ENCODE data around the gene PLET1. TPM values are rescaled to one million over a fixed set of nuclear protein-coding genes. Genes with fewer than 3 reads are reported as not detected.
"Not testable (repeated sequence)": the region's sequence is repeated elsewhere in the genome, so short reads cannot be mapped to it uniquely, and the experiment has no call there.

Gene PLET1
- total and polyA plus RNA-seq, 2 donors: not detected

GRCh38 chr11:112199101-112199500 lies 61.6 kb downstream of the PLET1 start:
- not testable (repeated sequence) for H3K27ac ChIP-seq (ENCODE audit: low read depth); H3K36me3 ChIP-seq (ENCODE audit: insufficient read depth); DNase-seq (ENCODE audit: extremely low spot score); H3K4me1 ChIP-seq (ENCODE audit: insufficient read depth); H3K4me3 ChIP-seq (ENCODE audit: low read depth, low read length)
- 84% methylated on average over 4 of the region's 4 CpGs for WGBS

Small RNA genes lying within 50 kb of the gene (small RNA-seq; reads per million reads assigned to genes)
- gene MRPS36P4: not detected

Other genes starting within 250 kb of the PLET1 start
- gene DLAT, start 235.5 kb downstream of the PLET1 start, total RNA-seq: 36.9 TPM
- 23.7 TPM for gene DLAT, start 235.5 kb downstream of the PLET1 start, polyA plus RNA-seq
- gene PIH1D2, start 186.8 kb downstream of the PLET1 start, total RNA-seq: 4.5 TPM
- 1.0 TPM for gene PIH1D2, start 186.8 kb downstream of the PLET1 start, polyA plus RNA-seq
- gene NKAPD1, start 186.6 kb downstream of the PLET1 start, total RNA-seq: 29.3 TPM
- 16.0 TPM for gene NKAPD1, start 186.6 kb downstream of the PLET1 start, polyA plus RNA-seq
- 57.0 TPM for gene TIMM8B, start 174.1 kb downstream of the PLET1 start, total RNA-seq
- 82.9 TPM for gene TIMM8B, start 174.1 kb downstream of the PLET1 start, polyA plus RNA-seq
- gene SDHD, start 174.0 kb downstream of the PLET1 start, total RNA-seq: 166 TPM
- 180 TPM for gene SDHD, start 174.0 kb downstream of the PLET1 start, polyA plus RNA-seq
- 18.1 TPM for gene IL18, start 96.8 kb downstream of the PLET1 start, total RNA-seq
- gene IL18, start 96.8 kb downstream of the PLET1 start, polyA plus RNA-seq: 8.3 TPM
- 2.9 TPM for gene TEX12, start 93.5 kb downstream of the PLET1 start, total RNA-seq
- gene TEX12, start 93.5 kb downstream of the PLET1 start, polyA plus RNA-seq: 0.09 TPM
- 24.5 TPM for gene BCO2, start 85.3 kb downstream of the PLET1 start, total RNA-seq
- 2.8 TPM for gene BCO2, start 85.3 kb downstream of the PLET1 start, polyA plus RNA-seq
- gene PTS, start 34.4 kb downstream of the PLET1 start, total RNA-seq: 38.7 TPM
- 26.5 TPM for gene PTS, start 34.4 kb downstream of the PLET1 start, polyA plus RNA-seq